Endothelial cell (in vitro differentiated cells): ENCODE data around the gene SPATA4. TPM values are rescaled to one million over a fixed set of nuclear protein-coding genes. Genes with fewer than 3 reads are reported as not detected.

ENCODE experiments used
- DNase-seq: peaks from one replicate; pipeline ENCODE4 v3.0.0; 2021; ENCODE audit warnings: low spot score
- H3K27ac Mint-ChIP-seq: one replicate; pipeline ENCODE4 v1.8.0; 2021; ENCODE audit warnings: mixed read lengths, inconsistent platforms; ENCODE audit not compliant: unreplicated experiment
- H3K27me3 Mint-ChIP-seq: one replicate; pipeline ENCODE4 v1.8.0; 2021; ENCODE audit warnings: mild to moderate bottlenecking, moderate library complexity, mixed read lengths, inconsistent platforms; ENCODE audit not compliant: unreplicated experiment
- H3K36me3 Mint-ChIP-seq: one replicate; pipeline ENCODE4 v1.8.0; 2021; ENCODE audit warnings: mild to moderate bottlenecking, low read depth, mixed read lengths, inconsistent platforms; ENCODE audit not compliant: unreplicated experiment
- H3K4me1 Mint-ChIP-seq: one replicate; pipeline ENCODE4 v1.8.0; 2021; ENCODE audit warnings: mild to moderate bottlenecking, mixed read lengths, inconsistent platforms; ENCODE audit not compliant: unreplicated experiment
- H3K4me3 Mint-ChIP-seq: one replicate; pipeline ENCODE4 v1.8.0; 2021; ENCODE audit warnings: mild to moderate bottlenecking, mixed read lengths, inconsistent platforms; ENCODE audit not compliant: unreplicated experiment
- H3K9me3 Mint-ChIP-seq: one replicate; pipeline ENCODE4 v1.8.0; 2021; ENCODE audit warnings: mixed read lengths, inconsistent platforms; ENCODE audit not compliant: unreplicated experiment
- CTCF ChIP-seq: fragments of 200-600 bp; sonication (generic); IDR thresholded peaks from one replicate; pipeline ENCODE4 v1.5.0; 2021; ENCODE audit warnings: antibody characterized with exemption; ENCODE audit not compliant: unreplicated experiment
- total RNA-seq: library from RNA; stranded (reverse); fragmentation: NEBNext Ultra II Directional; extraction: Animal tissue kit (Norgen Biotek cat#: 25700); gene quantifications from one replicate; pipeline ENCODE4 v1.2.1, GENCODE V29; 2021; ENCODE audit not compliant: unreplicated experiment

SPATA4 gene
- total RNA-seq, 1 donor from 2014 or later: not detected

GRCh38 chr4:176156656-176157055, 38.7 kb downstream of the SPATA4 start:
- DNase-seq: no peak
- no peak overlapping the region for H3K27ac Mint-ChIP-seq

GRCh38 chr4:176153124-176153523, 42.3 kb downstream of the SPATA4 start:
- Mint-ChIP-seq H3K27ac (no peak overlapping the region), H3K4me1 (no peaks in the 10 kb centered on the region), H3K36me3 (no peaks in the 10 kb centered on the region), H3K4me3 (no peak overlapping the region), H3K9me3 (no peaks in the 10 kb centered on the region), H3K27me3 (no peaks in the 10 kb centered on the region)
- TF ChIP-seq CTCF: no peak
- DNase-seq: no peak

More at GRCh38 chr4:176156656-176157055, 38.7 kb downstream of the SPATA4 start:
- Mint-ChIP-seq H3K4me3 (no peak overlapping the region), H3K9me3 (no peaks in the 10 kb centered on the region), H3K4me1 (no peaks in the 10 kb centered on the region), H3K36me3 (no peaks in the 10 kb centered on the region), H3K27me3 (no peaks in the 10 kb centered on the region)
- TF ChIP-seq CTCF: no peak

- H3K4me1 Mint-ChIP-seq: no peaks in the 10 kb centered on the region
- TF ChIP-seq CTCF: no peak
These were observed 44.7 kb downstream of the SPATA4 start for GRCh38 chr4:176150704-176151103.

GRCh38 chr4:176150356-176150682, 45.1 kb downstream of the SPATA4 start:
- H3K4me3 Mint-ChIP-seq: no peak overlapping the region
- H3K27me3 Mint-ChIP-seq: no peaks in the 10 kb centered on the region
- no peaks in the 10 kb centered on the region for H3K9me3 Mint-ChIP-seq
- no peaks in the 10 kb centered on the region for H3K36me3 Mint-ChIP-seq
- H3K4me1 Mint-ChIP-seq: no peaks in the 10 kb centered on the region
- no peak for TF ChIP-seq CTCF
- DNase-seq: no peak
- H3K27ac Mint-ChIP-seq: no peak overlapping the region

More at GRCh38 chr4:176150704-176151103, 44.7 kb downstream of the SPATA4 start:
- H3K36me3 Mint-ChIP-seq: no peaks in the 10 kb centered on the region
- no peak overlapping the region for H3K27ac Mint-ChIP-seq
- H3K27me3 Mint-ChIP-seq: no peaks in the 10 kb centered on the region
- no peaks in the 10 kb centered on the region for H3K9me3 Mint-ChIP-seq
- no peak for DNase-seq
- no peak overlapping the region for H3K4me3 Mint-ChIP-seq

GRCh38 chr4:176149680-176150355, 45.6 kb downstream of the SPATA4 start:
- no peaks in the 10 kb centered on the region for H3K9me3 Mint-ChIP-seq
- no peaks in the 10 kb centered on the region for H3K36me3 Mint-ChIP-seq
- no peak for TF ChIP-seq CTCF
- no peaks in the 10 kb centered on the region for H3K4me1 Mint-ChIP-seq
- H3K4me3 Mint-ChIP-seq: no peak overlapping the region
- H3K27ac Mint-ChIP-seq: no peak overlapping the region
- H3K27me3 Mint-ChIP-seq: no peaks in the 10 kb centered on the region
- DNase-seq: no peak
